ENCODE results near the gene THSD7B.

- TF ChIP-seq POLR2A (IDR thresholded peaks at IDR 0.05), result no peak
- TF ChIP-seq CTCF (IDR thresholded peaks at IDR 0.05), result no peak
- no peak for TF ChIP-seq EP300 (IDR thresholded peaks at IDR 0.05)
These were observed 909.6 kb downstream of the THSD7B start for GRCh38 chr2:137674991-137675390.
